ENCODE data around the gene PVR. TPM values are rescaled to one million over a fixed set of nuclear protein-coding genes. Genes with fewer than 3 reads are reported as not detected.
A peak's percentile ranks its signal among the peaks of the same experiment; 100 is the strongest.

PVR gene
- total and polyA plus RNA-seq, 9 of the 15 experiments (the other 6 are each of a cell fraction or from before 2014, with no cell fraction given) = 0.89 to 14.5 (median 9.8) TPM

DNA sequence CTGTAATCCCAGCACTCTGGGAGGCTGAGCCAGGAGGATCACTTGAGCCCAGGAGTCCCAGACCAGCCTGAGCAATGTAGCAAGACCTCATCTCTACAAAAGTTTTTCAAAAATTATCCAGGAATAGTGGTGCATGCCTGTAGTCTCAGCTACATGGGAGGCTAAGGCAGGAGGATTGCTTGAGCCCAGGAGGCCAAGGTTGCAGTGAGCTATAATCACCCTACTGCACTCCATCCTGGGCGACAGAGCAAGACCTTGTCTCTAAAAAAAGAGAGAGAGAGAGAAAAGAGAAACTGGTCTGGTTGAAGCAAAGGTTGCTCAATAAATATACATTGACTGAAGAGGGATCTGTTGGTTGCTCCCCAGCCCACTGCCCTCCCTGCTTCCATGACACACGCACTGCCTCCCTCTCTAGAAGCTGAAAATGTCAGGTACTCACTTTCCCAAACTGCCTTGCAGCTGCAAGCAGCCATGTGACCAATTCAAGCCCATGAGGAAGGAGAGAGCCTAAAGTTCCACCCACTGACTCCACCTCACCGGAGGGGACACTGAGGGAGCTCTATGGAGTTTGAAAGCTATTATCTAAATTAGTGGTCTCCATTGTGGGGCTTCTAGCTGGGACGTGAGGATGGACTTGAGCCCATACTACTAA lies 69.3 kb downstream of the PVR start (continued):
- TF ChIP-seq, protein P1, sequence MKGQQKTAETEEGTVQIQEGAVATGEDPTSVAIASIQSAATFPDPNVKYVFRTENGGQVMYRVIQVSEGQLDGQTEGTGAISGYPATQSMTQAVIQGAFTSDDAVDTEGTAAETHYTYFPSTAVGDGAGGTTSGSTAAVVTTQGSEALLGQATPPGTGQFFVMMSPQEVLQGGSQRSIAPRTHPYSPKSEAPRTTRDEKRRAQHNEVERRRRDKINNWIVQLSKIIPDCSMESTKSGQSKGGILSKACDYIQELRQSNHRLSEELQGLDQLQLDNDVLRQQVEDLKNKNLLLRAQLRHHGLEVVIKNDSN (CRISPR knock-in tag; IDR thresholded peaks at IDR 0.05) = peak; percentile 86
- TF ChIP-seq HCFC1 (IDR thresholded peaks at IDR 0.05; ENCODE audit: low read depth, low read length) = peak; percentile 65

MicroRNA genes within 50 kb of the gene (microRNA counts, 767-probe panel; counts per million panel counts)
- microRNA hsa-miR-4531 = 2,418 counts per million, percentile 60 among the panel's probes with 10 or more counts

Small RNA genes lying within 50 kb of the gene (microRNA-seq; reads per million reads assigned to microRNA genes)
- gene MIR4531 (ENCODE audit: borderline microRNAs expressed) = not detected

Other genes with a start within 250 kb of the PVR start
Only the 7 nearest of the 12 such genes appear.
- gene ZNF180, start 143.4 kb upstream of the PVR start, total RNA-seq (2014; rRNA removed) = 5.1 and 7.6 TPM in 2 replicates
- gene ZNF180, start 143.4 kb upstream of the PVR start, total RNA-seq (2014; rRNA removed; fragmentation: Illumina TruSeq; extraction: Trizol) = 8.7 and 11.5 TPM in 2 replicates
- 7.1 and 8.6 TPM in 2 replicates for gene ZNF180, start 143.4 kb upstream of the PVR start, total RNA-seq (2015; rRNA removed; fragmentation: Illumina TruSeq; extraction: Trizol)
- gene ZNF180, start 143.4 kb upstream of the PVR start, total RNA-seq (2021) = 6.3 and 7.5 TPM in 2 replicates
- gene ZNF180, start 143.4 kb upstream of the PVR start, polyA plus RNA-seq (2011; rRNA removed) = 2.0 and 2.3 TPM in 2 replicates
- 5.8 and 5.9 TPM in 2 replicates for gene ZNF180, start 143.4 kb upstream of the PVR start, polyA plus RNA-seq (2014; fragmentation: Illumina TruSeq; extraction: Trizol)
- 1 to 10 TPM; 1.8 to 2.9 TPM for gene ZNF180, start 143.4 kb upstream of the PVR start, polyA plus RNA-seq (2014; fragmentation: Nextera tagmentation; extraction: Ambion mirVana)
- gene ZNF180, start 143.4 kb upstream of the PVR start, polyA plus RNA-seq (2014; rRNA removed) = 3.9 and 4.1 TPM in 2 replicates
- gene CEACAM20, start 114.2 kb upstream of the PVR start, total RNA-seq (2014; rRNA removed) = not detected in 2 replicates
- not detected in 2 replicates for gene CEACAM20, start 114.2 kb upstream of the PVR start, total RNA-seq (2014; rRNA removed; fragmentation: Illumina TruSeq; extraction: Trizol)
- gene CEACAM20, start 114.2 kb upstream of the PVR start, total RNA-seq (2015; rRNA removed; fragmentation: Illumina TruSeq; extraction: Trizol) = not detected in 2 replicates
- not detected in 2 replicates for gene CEACAM20, start 114.2 kb upstream of the PVR start, total RNA-seq (2021)
- gene CEACAM20, start 114.2 kb upstream of the PVR start, polyA plus RNA-seq (2011; rRNA removed) = not detected in 2 replicates
- not detected in 2 replicates for gene CEACAM20, start 114.2 kb upstream of the PVR start, polyA plus RNA-seq (2014; fragmentation: Illumina TruSeq; extraction: Trizol)
- not detected for gene CEACAM20, start 114.2 kb upstream of the PVR start, polyA plus RNA-seq (2014; fragmentation: Nextera tagmentation; extraction: Ambion mirVana)
- not detected in 2 replicates for gene CEACAM20, start 114.2 kb upstream of the PVR start, polyA plus RNA-seq (2014; rRNA removed)
- not detected in 2 replicates for gene IGSF23, start 30.3 kb upstream of the PVR start, total RNA-seq (2014; rRNA removed)
- not detected in 2 replicates for gene IGSF23, start 30.3 kb upstream of the PVR start, total RNA-seq (2014; rRNA removed; fragmentation: Illumina TruSeq; extraction: Trizol)
- gene IGSF23, start 30.3 kb upstream of the PVR start, total RNA-seq (2015; rRNA removed; fragmentation: Illumina TruSeq; extraction: Trizol) = not detected in 2 replicates
- not detected in 2 replicates for gene IGSF23, start 30.3 kb upstream of the PVR start, total RNA-seq (2021)
- not detected in 2 replicates for gene IGSF23, start 30.3 kb upstream of the PVR start, polyA plus RNA-seq (2011; rRNA removed)
- gene IGSF23, start 30.3 kb upstream of the PVR start, polyA plus RNA-seq (2014; fragmentation: Illumina TruSeq; extraction: Trizol) = not detected in 2 replicates
- not detected for gene IGSF23, start 30.3 kb upstream of the PVR start, polyA plus RNA-seq (2014; fragmentation: Nextera tagmentation; extraction: Ambion mirVana)
- not detected in 2 replicates for gene IGSF23, start 30.3 kb upstream of the PVR start, polyA plus RNA-seq (2014; rRNA removed)
- 0.49 TPM in 1 of 2 replicates, not detected in the other for gene CEACAM19, start 27.6 kb downstream of the PVR start, total RNA-seq (2014; rRNA removed)
- gene CEACAM19, start 27.6 kb downstream of the PVR start, total RNA-seq (2014; rRNA removed; fragmentation: Illumina TruSeq; extraction: Trizol) = 0.13 and 0.15 TPM in 2 replicates
- gene CEACAM19, start 27.6 kb downstream of the PVR start, total RNA-seq (2015; rRNA removed; fragmentation: Illumina TruSeq; extraction: Trizol) = 0.15 TPM in 1 of 2 replicates, not detected in the other
- gene CEACAM19, start 27.6 kb downstream of the PVR start, total RNA-seq (2021) = 0.09 and 0.29 TPM in 2 replicates
- 0.17 and 0.31 TPM in 2 replicates for gene CEACAM19, start 27.6 kb downstream of the PVR start, polyA plus RNA-seq (2011; rRNA removed)
- gene CEACAM19, start 27.6 kb downstream of the PVR start, polyA plus RNA-seq (2014; fragmentation: Illumina TruSeq; extraction: Trizol) = 0.17 and 0.30 TPM in 2 replicates
- gene CEACAM19, start 27.6 kb downstream of the PVR start, polyA plus RNA-seq (2014; fragmentation: Nextera tagmentation; extraction: Ambion mirVana) = not detected
- gene CEACAM19, start 27.6 kb downstream of the PVR start, polyA plus RNA-seq (2014; rRNA removed) = 0.50 TPM in 1 of 2 replicates, not detected in the other
- gene CEACAM16, start 55.2 kb downstream of the PVR start, total RNA-seq (2014; rRNA removed) = not detected in 2 replicates
- not detected in 2 replicates for gene CEACAM16, start 55.2 kb downstream of the PVR start, total RNA-seq (2014; rRNA removed; fragmentation: Illumina TruSeq; extraction: Trizol)
- gene CEACAM16, start 55.2 kb downstream of the PVR start, total RNA-seq (2015; rRNA removed; fragmentation: Illumina TruSeq; extraction: Trizol) = not detected in 2 replicates
- gene CEACAM16, start 55.2 kb downstream of the PVR start, total RNA-seq (2021) = not detected in 2 replicates
- gene CEACAM16, start 55.2 kb downstream of the PVR start, polyA plus RNA-seq (2011; rRNA removed) = not detected in 2 replicates
- not detected in 2 replicates for gene CEACAM16, start 55.2 kb downstream of the PVR start, polyA plus RNA-seq (2014; fragmentation: Illumina TruSeq; extraction: Trizol)
- not detected for gene CEACAM16, start 55.2 kb downstream of the PVR start, polyA plus RNA-seq (2014; fragmentation: Nextera tagmentation; extraction: Ambion mirVana)
- gene CEACAM16, start 55.2 kb downstream of the PVR start, polyA plus RNA-seq (2014; rRNA removed) = not detected in 2 replicates
- 1.1 TPM in 2 replicates for gene BCL3, start 104.8 kb downstream of the PVR start, total RNA-seq (2014; rRNA removed)
- 0.07 TPM in 1 of 2 replicates, not detected in the other for gene BCL3, start 104.8 kb downstream of the PVR start, total RNA-seq (2014; rRNA removed; fragmentation: Illumina TruSeq; extraction: Trizol)
- 0.33 and 0.72 TPM in 2 replicates for gene BCL3, start 104.8 kb downstream of the PVR start, total RNA-seq (2015; rRNA removed; fragmentation: Illumina TruSeq; extraction: Trizol)
- 1.9 and 2.4 TPM in 2 replicates for gene BCL3, start 104.8 kb downstream of the PVR start, total RNA-seq (2021)
- gene BCL3, start 104.8 kb downstream of the PVR start, polyA plus RNA-seq (2011; rRNA removed) = 0.28 and 1.2 TPM in 2 replicates
- 0.67 and 0.93 TPM in 2 replicates for gene BCL3, start 104.8 kb downstream of the PVR start, polyA plus RNA-seq (2014; fragmentation: Illumina TruSeq; extraction: Trizol)
- under 1 TPM in 1 of 2 experiments, not detected in 1; 0.03 TPM for gene BCL3, start 104.8 kb downstream of the PVR start, polyA plus RNA-seq (2014; fragmentation: Nextera tagmentation; extraction: Ambion mirVana)
- 0.97 and 2.4 TPM in 2 replicates for gene BCL3, start 104.8 kb downstream of the PVR start, polyA plus RNA-seq (2014; rRNA removed)
- gene CBLC, start 134.0 kb downstream of the PVR start, total RNA-seq (2014; rRNA removed) = 0.09 TPM in 1 of 2 replicates, not detected in the other
- gene CBLC, start 134.0 kb downstream of the PVR start, total RNA-seq (2014; rRNA removed; fragmentation: Illumina TruSeq; extraction: Trizol) = not detected in 2 replicates
- gene CBLC, start 134.0 kb downstream of the PVR start, total RNA-seq (2015; rRNA removed; fragmentation: Illumina TruSeq; extraction: Trizol) = not detected in 2 replicates
- not detected in 2 replicates for gene CBLC, start 134.0 kb downstream of the PVR start, total RNA-seq (2021)
- gene CBLC, start 134.0 kb downstream of the PVR start, polyA plus RNA-seq (2011; rRNA removed) = not detected in 2 replicates
- not detected in 2 replicates for gene CBLC, start 134.0 kb downstream of the PVR start, polyA plus RNA-seq (2014; fragmentation: Illumina TruSeq; extraction: Trizol)
- not detected for gene CBLC, start 134.0 kb downstream of the PVR start, polyA plus RNA-seq (2014; fragmentation: Nextera tagmentation; extraction: Ambion mirVana)
- not detected in 2 replicates for gene CBLC, start 134.0 kb downstream of the PVR start, polyA plus RNA-seq (2014; rRNA removed)